CD4-positive, alpha-beta T cell treated with Interleukin-4 for 4 hours (primary cell): ENCODE results near the gene ARMS2.

Experiments
- DNase-seq: peaks from one replicate; pipeline ENCODE4 v3.0.0-alpha.2; 2020

The ARMS2 gene

DNA sequence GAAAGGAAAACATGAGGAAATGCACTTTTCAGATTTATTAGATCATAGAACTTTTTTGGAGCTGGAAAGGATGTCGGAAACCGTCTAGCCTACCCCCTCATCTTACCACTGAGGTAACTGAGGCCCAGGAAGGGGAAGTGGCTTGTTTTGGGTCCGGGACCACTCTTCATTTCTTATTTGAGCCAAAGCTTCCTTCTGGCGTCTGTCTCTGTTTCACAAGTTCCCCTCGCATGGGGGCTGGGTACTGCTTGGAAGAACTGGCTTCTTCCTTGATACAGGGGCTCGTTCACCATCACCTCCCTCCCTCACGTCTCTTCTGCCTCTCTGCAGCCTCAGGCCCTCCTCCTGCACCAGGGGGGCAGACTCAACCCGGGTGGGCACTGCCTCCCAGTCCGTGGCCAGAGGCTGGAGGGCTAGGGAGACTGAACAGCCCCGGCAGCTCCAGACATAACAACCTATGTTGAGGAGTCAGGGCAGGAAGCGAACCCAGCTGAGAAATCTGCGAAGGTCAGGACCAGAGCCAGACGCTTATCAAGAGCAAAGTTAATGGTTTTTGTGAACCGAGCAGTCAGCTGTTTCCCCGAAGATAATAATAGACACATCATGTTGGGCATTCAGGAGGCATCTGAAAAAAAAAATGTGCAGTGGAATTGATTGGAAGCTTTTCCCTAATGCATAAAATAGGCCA, 19.8 kb downstream of the ARMS2 start:
- DNase-seq = no peak

DNA sequence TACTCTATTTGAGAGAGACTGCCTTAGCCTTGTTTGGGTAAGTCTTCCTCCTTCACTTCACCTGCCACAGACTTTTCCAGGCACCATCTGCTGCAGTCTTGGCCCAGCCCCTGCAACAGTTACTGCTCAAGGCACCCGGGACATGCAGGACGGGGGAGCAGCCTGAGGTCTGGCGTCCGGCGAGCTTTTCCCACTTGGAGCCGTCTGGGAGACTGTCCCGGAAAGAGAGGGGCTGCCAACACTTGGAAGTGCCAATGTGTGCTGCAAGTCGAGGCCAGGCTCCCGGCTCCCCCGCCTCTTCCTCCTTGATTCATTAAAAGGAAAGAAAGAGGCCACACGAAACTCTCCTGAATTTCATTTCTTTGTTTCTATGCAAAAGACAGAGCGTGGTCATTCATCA, 20.6 kb downstream of the ARMS2 start:
- no peak for DNase-seq

DNA sequence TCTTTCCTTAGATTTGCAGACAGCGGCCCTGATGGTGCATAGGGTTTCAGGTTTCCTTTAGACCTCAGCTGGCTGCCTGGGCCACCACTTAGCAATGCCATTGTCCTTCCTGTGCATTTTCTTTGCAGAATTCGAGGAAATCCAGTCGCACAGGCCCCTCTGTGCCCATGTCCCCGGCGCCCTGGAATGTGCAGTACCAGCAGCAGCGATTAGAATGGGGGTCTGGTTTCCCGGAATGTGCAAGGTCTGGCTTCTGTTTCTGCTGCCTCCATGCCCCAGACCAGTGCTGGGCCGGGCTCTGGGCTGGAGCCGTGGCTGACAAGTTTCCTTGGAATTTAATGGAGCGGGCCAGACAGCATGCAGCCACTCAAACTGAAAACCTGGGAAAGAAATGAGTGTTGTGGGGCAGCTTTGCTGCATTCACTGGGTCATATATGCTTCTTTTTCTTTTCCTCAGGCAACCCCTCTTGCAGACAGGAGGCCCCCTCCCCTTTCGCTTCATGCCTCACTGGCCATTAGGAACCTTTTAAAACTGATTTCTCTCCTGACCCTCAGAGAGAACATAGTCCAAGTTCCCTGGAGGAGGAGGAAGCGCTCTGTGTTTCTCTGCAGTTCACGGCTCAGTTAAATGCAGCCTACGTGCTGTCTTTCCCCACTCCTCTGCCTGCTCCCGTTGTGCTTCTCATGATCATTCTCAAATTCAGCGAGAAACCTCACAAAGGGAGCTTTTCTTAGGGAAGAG, 21.3 kb downstream of the ARMS2 start:
- DNase-seq = no peak

- no peak for DNase-seq
These were observed 21.9 kb downstream of the ARMS2 start for GRCh38 chr10:122476333-122476695.

GRCh38 chr10:122477436-122477835, 23.0 kb downstream of the ARMS2 start:
- no peak for DNase-seq

DNA sequence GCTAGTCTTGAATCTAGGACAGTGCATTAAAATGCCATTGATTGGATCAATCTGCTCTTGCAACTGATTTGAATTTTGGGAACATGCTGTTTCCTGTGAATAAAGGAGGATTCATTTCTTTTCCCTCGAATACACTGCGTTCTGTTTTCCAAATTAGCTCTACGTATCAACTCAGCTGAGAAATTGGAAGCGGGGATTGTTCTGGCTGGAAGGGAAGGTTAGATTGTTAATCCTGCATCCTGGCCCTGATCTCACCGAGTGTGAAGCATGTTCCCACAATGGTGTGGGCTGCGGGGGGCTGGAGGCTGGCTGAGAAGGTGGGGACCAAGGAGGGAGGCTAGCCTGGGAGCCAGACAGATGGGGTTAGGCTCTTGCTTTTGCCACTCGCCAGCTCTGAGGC, 24.5 kb downstream of the ARMS2 start:
- DNase-seq = no peak

- no peak for DNase-seq
These were observed 25.8 kb downstream of the ARMS2 start for GRCh38 chr10:122480146-122480833.

GRCh38 chr10:122481296-122482056, 27.0 kb downstream of the ARMS2 start:
- DNase-seq = no peak

GRCh38 chr10:122484276-122485060, 30.0 kb downstream of the ARMS2 start:
- no peak for DNase-seq

DNA sequence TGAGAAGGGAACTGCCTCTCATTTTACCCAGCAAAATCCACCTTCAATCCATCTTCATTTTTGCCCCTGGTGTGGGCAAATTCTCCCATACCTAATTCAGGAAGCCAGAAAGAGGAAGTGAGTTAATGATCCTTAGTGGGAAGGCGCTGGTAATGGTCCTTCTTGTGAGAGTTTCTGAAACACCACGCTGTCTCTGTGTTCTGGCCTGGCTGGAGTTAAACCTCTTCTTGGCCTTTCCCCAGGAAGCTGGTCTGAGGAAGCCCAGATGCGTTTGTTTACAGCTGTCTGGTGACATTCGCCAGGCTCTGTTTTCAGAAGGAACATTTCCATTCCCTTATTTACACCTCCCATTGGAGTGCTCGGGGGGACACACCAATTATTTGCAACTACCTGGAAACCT, 31.2 kb downstream of the ARMS2 start:
- no peak for DNase-seq

DNA sequence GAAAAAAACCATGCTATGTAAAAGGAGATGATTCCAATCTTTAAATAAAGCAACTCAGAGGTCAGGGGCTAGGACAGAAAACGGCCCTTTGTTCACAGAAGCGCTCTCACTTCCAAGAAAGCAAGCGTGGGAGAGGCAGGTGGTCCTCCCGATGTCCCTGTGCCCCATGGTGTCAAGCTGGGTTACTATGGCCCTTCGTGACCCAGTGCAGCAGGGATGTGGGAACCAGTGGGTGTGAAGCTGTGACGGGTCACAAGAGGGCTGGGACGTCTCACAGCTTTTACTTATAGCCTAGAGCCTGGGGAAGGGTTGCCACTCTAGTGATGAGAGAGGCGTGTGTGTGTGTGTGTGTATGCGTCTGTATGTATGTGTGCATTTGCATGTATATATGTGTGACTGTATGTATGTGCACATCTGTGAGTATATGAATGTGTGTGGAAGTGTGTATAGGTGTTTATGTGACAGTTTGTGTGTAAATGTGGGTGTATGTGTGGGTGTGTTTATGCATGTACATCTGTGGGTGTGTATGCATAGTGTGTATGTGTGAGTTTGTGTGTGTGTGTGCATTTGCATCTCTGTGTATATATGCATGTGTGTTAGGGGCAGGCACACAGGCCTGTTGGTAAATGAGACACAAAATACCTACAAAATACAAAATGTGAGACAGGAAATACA, 32.1 kb downstream of the ARMS2 start:
- DNase-seq = no peak

GRCh38 chr10:122487174-122487765, 32.8 kb downstream of the ARMS2 start:
- no peak for DNase-seq

GRCh38 chr10:122490268-122490667, 35.8 kb downstream of the ARMS2 start:
- no peak for DNase-seq

DNA sequence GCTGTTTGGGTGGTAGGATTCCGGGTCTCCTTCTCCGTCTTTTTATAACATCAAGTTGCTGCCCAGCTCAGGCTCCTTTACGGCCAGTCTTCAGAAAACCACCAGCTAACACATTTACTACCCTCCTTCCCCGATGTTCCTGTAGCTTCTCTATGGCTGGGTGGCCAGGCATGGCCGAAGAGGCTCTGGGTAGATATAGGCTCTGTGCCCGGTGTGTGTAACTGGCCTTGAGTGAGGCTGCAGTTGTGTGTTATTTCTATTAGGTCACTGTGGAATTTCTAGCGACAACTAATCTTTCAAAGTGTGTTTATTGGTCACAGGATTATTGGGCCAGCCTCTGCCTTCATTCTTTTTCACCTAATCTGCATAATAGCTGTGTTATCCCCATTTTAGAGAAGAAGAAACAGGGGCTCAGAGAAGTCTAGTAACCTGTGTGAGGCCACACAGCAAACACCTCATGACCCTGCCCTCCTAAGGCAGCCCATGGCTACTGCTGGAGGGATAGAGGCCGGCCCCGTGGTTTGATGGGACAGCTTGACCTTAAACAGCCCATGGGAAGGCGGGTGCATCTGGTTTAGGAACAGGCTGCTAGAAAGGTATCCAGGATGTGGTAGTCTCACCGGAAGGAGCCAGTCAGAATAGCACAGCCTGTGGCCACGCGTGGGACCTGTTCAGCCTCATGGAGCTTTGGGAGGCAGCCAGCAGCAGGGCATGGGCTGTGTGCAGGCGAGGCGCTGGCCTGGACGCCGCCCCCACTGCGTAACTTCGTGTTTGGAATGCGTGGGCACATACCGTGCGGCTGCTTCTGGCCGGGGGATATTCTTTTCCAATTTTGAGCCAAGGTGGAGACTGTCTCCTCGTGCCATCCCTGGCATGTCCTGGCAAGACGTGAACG, 36.6 kb downstream of the ARMS2 start:
- DNase-seq = peak; percentile 6

DNA sequence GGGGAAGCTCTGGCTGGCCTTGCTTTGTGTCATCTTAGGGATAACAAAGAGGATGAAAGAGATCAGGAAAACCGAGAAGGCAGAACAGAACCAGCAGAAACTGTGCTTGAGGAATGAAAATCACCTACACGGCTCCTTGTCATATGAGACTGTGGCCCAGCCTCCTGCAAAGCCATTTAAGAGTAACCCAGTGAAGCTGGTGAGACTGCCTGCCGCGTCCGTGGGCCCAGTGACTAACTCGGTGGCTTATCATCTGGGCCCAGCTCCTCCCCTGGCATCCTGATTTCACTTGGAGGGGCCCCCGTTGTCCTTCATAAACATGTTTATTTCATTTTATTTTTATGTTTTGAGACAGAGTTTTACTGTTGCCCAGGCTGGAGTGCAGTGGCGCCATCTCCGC, 37.6 kb downstream of the ARMS2 start:
- no peak for DNase-seq

DNA sequence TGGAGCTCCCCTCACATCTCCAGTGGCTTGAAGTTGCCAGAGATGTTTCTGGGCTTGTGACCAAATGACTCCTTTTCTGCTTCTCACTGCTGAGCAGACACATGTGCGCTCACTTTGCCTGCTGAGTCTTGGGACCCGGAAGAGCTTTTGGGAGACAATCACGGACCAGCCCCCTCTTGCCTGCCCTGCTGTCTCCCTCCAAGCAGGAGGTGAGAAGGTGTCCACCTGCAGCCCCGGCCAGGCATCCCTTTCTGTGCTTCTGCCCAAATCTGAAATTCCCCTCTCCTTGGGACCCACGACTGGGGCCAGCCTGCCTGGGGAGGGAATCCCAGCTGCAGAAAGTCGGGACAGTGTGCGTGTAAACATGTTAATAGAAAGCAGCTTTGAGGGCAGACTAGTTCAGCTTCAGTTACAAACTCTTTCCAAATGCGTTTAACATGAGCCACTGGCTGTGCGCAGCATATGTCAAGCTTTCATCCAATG, 38.6 kb downstream of the ARMS2 start:
- DNase-seq = no peak

DNA sequence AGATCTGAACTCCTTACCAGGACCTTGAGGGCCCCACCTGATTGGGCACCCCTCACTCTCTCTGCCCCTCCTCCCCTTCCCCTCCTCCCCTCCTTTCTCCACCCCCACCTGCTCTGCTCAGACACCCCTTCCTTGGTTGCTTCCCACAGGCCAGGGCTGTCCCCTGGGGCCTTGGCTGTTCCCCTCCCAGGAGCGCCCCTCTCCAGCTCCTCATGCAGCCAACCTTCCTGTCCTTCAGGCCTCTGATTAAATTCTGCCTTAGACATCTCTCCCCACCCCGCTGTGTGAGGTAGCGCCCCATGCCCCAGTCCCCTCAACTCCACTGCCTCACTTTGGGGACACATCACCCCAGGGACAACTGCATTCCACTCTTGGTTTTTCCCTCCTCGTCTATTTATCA, 39.3 kb downstream of the ARMS2 start:
- no peak for DNase-seq

- no peak for DNase-seq
These were observed 39.8 kb downstream of the ARMS2 start for GRCh38 chr10:122494173-122494820.

DNA sequence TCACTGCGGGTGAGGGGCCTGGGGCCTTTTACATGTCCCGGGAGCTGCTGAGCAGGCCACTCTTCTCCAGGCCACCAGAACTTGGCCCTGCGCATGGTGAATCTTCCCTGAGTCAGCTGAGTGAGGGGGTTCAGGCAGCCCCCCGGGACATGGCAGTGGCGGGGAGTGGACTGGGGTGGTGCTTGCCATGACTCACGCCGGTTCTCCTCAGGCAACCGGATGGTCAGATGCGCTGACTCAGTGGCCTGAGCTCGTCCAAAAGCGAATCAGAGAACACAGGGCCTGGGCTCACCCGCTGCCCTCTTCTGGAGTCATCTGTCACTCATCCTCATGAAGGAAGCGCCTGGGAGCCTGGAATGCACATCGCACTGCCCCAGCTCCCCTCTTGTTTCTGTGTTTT, 40.4 kb downstream of the ARMS2 start:
- no peak for DNase-seq
